GM19240 (cell line): ENCODE measurements around the gene ARHGAP15.
A peak's percentile ranks its signal among the peaks of the same experiment; 100 is the strongest.

Experiments
- DNase-seq: peaks from one replicate; pipeline ENCODE4 v3.0.0; 2011; ENCODE audit warnings: low spot score; ENCODE audit not compliant: insufficient read length

ARHGAP15 gene

DNA sequence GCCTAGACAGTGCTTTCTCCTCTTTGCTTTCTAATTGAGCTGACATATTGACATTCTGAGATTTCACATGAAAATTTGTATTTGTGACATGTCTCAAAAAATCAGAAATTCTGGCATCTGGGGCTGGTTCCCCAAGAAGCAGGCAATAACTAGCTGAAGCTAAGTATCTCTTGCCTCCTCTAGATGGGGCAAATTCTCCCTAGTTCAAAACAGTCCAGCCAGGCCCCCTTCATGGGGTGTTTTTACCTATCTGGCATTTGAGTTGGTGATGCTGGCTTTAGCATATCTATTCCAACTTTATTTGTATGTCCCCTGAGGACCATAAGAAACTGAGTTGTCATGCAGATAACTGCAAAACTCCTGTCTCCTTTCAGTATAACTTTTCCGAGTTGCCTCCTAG lies 39.9 kb downstream of the ARHGAP15 start:
- DNase-seq: no peak

DNA sequence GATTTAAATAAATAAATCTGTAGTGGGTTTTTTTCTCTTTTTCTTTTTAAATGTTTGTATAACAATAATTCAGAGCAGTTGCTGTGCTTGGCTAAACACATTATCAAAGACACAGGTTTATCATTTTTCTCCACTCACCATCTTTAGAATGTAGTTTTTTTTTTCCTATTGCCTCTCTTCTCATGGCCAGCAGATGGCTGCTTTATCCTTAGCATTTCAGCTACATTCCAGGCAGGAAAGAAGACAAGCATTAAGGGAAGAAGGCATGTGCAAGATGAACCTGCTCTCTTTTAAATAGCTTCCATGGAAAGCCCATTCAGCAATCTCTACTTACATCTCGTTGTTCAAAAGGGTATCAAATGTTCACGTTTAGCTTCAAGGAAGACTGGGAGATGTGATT lies 42.6 kb downstream of the ARHGAP15 start:
- no peak for DNase-seq

DNA sequence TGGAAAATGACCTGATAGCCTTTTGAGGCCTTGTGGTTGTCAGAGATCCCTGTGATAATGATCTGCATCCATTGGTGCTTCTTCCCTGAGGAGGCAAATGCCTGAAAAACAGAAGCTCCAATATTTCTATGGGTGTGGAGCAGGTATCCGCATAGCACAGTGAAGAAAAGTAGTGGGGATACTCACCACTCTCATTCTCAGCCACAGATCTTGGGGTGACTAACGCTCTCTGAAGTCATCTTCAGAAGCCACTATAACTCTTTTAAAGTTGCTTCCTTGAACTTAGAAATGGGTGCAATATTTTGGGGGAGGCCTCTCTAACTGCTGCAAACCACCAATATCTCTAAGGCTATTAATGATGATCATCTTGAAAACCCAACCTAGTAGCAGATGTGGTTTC lies 46.2 kb downstream of the ARHGAP15 start:
- DNase-seq: no peak

DNA sequence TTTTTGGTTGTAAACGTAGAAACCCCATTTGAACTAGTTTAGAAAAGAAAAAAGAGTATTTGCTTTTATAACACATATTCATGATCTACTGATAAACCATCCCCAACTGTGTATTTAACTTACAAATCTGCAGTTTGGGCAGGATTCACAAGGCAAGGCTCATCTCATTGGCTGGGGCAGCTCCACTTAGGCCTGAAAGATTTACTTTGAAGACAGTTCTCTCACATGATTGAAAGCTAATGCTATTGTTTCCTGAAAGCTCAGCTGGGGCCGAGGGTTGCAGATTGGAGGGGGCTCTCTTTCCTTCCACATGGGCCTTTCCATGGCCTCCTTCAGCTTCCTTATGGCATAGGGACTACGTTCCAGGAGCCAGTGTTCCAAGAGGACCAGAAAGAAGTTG lies 47.4 kb downstream of the ARHGAP15 start:
- DNase-seq: no peak

DNA sequence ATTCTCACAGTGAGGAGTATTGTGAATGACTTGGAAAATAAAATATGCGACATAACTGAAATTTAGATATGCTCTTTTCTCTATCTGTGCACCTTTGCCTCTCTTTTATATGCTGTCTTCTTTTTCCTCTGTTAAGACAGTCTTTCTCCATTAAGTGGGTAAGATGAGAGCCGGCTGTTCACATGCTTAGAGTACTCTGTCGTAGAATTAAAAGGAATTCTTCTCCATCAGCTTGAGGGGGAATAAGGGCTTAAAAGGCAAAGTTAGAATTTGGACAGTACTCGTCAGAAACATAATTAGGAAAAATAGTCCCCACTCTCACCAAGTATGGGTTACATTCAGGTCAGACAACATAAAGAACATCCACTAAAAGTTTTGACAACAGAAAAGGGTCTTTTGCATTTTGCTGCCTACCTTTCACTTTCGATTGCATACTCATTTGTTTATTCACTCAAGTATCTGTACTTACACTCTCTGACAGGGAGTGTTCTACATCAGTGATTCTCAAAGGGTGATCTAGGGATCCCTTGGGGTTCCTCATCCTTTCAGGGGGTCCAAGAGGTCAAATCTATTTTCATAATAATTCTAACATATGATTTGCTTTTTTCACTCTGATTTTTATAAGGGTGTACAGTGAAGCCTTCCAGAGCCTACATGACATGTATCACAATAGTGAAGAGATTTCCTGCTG lies 48.0 kb downstream of the ARHGAP15 start:
- DNase-seq: peak; percentile 21

DNA sequence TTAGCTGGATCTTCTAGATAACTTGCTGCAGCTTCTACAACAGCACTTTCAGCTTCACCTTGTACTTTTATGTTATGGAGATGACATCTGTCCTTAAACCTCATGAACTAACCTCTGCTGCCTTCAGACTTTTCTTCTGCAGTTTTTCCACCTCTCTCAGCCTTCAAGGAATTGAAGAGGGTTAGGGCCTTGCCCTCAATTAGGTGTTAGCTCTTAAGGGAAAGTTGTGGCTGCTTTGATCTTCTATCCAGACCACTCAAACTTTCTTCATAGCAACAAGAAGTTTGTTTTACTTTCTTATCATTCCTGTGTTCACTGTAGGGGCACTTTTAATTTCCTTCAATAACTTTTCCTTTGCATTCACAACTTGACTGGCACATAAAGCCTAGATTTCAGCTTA lies 52.3 kb downstream of the ARHGAP15 start:
- no peak for DNase-seq

DNA sequence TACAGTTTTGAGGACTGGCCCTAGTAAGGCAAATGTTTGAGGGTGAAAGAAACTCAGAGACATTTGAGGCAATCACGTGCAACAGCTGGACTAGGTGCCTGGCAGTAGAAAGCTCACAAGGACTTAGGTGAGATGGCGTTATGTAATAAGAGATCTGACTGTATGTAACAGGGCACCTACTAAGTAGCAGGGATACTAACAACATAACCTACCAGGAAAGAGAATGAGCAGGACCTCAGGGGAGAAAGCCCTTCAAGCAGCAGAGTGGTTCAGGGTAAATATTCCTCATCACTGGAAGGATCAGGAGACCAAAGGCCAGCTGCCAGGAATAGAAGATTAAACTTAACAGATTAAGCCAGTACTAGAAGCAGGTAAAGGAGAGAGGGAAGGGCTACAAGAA lies 53.4 kb downstream of the ARHGAP15 start:
- DNase-seq: no peak

DNA sequence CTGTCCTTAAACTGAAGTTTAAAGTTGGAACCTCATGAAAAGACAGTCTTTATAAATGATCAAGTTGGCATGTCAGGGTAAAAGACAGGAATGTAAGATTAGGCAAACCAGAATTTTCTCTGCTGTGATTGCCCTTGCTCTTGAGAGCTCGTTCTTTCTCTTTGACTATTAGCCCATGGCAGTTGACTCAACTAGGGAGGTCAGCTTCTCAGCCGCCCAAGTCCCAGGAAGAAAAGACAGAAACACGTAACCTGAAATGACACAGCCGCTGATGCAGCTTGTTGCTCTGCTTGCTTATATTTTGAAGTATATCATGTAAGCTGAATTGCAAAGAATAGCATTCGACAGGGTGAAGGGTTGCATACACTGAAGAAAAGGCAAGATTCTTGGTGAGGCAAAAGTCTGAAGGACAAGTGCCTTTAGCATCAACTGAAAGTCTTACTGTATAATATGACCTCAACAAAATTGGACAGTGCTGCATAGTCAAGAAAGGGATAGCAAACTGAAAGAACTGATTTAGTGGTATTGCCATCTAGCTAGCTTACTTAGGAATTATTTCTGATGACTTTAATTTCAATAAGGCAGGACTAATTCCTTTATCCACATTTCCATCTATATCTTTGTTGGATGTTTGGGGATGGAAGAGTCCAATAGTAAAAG lies 54.7 kb downstream of the ARHGAP15 start:
- peak; percentile 29 for DNase-seq

DNA sequence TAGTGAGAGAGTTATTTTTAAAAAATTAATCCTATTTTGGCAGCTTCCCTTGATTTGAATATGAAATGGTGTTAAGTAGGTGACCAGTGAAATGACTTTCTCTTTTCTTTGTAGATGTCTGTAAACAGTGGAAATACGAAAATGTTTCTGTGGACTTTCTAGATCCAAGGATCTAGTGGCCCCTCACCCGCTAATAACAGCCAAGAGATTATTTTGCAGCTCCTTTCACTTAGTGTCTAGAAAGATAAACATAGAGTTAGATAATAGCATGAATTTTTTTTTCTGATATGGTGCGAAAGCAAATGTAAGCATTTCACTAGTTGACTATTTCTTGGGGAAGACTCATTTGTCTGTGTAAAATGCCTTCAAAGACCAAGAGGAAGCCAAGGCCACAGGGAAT lies 57.7 kb downstream of the ARHGAP15 start:
- no peak for DNase-seq

DNA sequence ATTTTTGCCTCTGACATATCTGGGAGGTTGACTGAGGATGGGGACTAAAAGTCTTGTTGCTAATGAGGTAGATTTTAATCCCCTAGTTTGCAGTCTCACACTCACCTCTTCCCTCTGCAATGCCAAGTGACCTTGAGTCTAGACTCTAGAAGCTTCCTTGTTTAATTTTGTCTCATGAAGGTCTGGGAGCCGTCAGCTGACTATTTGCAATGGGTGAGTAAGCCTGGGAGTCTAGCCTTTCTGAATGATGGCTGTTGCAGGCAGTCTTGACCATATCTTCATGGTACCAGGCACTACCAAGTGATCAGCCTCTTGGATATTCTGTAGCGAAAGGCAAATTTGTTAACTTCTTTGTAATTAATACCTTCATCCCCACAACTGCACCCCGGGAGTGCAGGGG lies 61.2 kb downstream of the ARHGAP15 start:
- DNase-seq: no peak

DNA sequence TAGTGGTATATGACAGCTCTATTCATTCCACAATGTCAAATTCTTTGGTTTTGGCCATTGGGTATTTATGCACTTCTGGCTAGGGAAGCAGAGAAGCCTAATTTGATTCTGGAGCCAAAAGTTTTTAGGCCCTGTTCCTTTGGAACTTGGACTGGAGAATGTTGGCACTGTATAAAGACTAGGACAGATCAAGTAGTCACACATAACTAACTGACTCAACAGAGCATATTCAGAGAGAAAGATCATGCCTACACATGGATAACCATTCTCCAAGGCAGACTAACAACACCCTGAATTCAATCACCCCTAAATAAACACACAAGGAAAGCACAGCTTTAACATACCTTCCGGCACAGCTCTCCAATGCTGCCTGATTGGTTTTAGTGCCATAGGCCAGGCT lies 62.9 kb downstream of the ARHGAP15 start:
- no peak for DNase-seq

DNA sequence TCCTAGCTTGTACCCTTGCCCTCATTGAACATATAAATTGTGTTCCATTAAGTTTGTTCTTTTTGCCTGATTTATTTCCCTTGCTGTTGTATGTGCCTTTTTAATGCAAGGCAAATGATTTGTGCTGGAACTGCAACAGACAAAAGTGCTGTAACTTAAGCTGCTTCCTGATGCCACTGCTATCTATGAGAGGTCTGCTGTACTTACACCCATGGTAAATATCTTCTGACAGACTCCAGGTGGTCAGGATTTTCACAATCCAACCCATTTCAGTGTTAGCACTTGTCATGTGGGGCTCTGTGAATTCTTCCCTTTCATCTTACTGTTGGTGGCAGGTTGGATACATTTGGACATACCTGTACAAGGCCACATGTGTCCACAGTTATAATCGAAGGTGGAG lies 63.5 kb downstream of the ARHGAP15 start:
- DNase-seq: no peak

DNA sequence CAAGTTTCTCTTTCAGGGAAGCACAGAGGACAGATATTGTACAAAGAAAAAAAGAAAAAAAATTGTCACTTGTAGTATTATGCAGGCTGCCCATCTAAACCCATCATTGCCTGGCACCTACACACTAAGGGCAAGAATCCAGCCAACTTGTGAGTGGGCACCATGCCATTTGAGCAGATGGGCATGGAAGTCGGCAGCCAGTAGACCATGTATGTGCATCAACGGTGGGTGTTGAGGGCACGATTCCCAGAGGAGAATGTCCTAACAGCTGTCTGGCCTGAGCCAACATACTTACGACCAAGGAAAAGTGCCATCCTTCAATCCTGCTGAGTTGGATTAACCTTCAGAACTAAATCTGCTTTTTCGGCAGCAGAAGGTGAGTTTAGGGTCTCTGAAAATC lies 63.9 kb downstream of the ARHGAP15 start:
- DNase-seq: no peak

DNA sequence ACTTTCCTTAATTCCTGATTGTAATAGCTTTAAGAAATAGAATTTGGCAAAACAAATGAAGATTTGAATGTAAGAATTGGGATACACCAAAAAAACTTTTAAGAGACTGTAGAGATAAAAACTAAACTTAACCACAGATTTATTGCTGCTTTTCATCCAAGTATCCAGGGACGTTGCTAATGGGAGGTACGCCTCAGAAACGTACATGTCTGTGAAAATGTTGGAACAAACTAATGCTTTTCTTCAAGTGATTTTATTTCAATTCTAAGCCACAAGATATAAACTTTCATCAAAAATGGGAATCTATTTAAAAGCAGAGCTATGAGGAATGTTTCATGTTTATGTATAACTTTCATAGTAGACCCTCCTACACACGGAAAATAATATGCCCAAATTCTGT lies 66.3 kb downstream of the ARHGAP15 start:
- DNase-seq: no peak

DNA sequence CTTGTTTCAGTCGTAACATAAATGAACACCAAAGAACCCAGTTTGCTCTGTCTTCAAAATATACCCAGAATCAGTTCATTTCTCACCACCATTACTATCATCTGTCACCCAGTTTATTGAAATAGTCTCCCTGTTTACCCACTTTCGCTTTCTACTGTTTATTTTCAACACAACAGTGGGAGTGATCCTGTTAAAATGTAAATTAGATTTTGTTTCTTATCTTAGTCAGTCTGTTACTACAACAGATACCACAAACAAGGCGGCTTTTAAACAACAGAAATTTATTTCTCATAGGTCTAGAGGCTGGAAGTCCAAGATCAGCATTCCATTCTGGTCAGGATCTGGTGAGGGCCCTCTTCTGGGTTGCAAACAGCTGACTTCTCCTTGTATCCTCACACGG lies 74.8 kb downstream of the ARHGAP15 start:
- DNase-seq: no peak

DNA sequence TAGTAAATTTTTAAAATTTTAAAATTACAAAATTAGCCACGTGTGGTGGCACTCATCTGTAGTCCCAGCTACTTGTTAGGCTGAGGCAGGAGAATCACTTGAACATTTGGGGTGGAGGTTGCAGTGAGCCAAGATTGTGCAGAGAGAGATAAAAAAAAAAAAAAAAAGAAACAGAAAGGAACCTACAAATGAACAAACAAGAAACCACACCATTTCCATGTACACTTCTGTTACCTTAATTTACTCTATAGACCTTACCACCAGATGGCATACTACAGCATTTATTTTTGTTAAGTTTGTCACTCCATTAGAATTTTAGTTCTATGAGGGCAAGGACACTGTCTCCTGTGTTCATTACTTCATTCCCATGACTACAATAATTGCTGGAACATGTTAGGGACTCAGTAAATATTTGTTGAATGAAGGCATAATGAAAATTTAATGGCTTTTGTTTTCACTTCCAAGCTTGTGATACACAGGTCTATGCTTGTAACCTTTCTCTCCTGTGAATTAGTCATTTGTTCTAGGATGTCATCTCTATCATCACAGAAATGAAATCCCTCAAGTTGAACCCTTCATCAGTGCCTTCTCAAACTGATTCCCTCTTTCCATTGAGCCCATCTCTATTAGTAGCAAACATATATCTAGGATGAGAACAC lies 76.0 kb downstream of the ARHGAP15 start:
- no peak for DNase-seq

DNA sequence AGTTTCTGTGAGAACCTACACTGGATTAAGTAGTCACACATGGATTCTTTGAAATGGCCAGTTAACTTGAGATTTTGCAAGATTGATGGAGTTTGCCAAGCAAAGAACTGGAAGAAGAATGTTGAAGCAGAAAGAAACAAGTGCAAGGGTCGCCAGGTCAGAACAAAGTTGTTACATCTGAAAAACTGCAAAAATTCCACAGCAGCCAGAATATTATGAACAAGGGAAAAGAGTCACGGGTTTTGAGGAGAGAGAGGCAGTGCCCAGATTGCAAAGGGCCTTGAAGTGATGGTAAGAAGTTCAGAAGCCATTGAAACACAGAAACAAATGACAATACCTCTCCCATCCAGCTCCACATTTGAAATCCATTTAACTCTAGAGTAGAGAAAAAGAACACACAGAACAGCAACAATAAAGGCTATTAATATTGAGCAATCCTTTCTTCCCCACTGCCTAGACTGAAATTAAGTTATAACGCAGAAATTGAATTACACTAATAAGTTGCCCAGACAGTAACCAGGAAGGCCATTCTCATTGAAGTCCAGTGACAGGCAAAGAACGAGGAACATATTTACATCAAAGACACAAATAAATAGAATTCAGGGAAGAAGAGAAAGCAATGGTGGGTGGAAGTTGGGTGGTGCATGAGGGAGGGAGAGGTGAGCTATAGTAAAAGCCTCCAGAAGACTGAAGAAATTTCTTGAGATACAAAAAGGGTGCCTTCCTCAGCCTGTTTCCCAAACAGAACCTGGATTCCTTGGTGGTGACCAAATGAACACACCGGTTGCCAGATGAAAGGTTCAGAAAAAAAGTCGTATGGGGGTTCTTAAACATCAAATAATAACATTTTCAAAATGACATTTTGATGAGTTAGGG lies 80.6 kb downstream of the ARHGAP15 start:
- no peak for DNase-seq

DNA sequence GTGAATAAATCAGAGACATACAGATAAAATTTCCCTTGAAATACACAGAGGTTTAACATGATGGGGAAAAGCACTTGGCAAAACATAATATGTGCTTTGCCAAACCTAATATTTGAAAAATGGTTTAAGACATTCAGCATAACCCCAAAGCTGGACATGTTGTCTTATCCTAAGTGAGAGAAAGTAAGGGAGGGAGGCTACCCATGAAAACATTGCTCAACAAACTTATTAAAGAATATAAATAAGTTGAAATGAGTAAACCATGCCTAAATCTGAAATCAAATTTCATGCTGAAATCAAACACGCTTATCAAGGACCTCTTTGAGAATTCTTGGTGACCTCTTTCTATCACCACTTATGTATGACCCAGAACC lies 81.2 kb downstream of the ARHGAP15 start:
- no peak for DNase-seq

DNA sequence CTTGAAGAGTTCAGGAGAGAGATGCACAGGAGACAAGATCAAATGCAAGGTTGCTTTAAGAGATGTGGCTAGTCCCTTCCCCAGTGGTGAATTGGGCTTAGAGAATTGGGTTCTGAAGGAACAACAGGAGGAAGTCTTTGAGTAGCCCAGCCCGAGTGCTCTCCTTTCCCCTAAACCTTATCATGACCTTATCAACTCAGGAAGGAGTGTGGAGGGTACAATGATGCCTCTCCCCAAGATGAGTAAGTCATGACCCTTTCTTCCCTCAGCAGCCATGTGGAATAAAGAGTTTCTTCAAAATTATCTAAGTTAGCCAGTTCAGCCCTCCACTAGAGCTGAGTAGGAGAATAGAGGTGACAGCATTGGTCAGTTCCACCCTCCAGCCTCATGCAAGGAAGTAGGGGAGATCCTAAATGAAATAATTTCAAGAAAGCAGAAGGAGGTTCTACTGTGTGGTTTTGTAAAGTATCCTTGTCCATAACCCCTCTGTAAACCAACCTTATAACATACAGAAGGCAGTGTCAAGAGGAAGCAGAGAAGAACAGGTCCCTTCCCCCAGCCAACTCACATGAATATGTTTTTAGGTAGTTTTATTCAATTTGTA lies 88.4 kb downstream of the ARHGAP15 start:
- DNase-seq: no peak

DNA sequence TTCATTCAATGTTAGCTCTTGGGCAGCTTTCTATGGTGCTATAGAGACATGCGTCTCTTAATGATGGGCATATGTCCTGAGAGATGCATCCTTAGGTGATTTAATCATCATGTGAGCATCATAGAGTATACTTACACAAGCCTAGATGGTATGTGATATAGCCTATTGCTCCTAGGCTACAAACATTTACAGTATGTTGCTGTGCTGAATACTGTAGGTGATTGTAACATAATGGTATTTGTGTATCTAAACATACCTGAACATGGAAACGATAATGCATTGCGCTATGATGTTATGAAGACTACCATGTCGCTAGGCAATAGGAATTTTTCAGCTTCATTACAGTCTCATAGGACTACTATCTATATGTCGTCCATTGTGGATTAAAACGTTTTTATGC lies 89.4 kb downstream of the ARHGAP15 start:
- DNase-seq: no peak

DNA sequence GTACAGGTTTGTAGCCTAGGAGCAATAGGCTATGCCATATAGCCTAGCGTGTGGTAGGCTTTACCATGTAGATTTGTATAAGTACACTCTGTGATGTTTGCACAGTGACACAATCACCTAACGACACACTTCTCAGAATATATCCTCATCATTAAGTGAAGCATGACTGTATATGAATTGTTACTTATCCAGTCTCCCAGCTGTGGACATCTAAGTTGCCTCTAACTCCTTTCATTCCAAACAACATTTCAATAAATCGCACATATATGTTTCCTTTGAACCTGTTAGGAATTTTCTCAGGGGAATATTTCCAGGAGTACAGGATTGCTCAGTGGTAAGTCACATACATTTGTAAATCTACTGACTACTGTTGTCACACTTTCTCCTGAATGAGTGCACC lies 90.0 kb downstream of the ARHGAP15 start:
- no peak for DNase-seq

DNA sequence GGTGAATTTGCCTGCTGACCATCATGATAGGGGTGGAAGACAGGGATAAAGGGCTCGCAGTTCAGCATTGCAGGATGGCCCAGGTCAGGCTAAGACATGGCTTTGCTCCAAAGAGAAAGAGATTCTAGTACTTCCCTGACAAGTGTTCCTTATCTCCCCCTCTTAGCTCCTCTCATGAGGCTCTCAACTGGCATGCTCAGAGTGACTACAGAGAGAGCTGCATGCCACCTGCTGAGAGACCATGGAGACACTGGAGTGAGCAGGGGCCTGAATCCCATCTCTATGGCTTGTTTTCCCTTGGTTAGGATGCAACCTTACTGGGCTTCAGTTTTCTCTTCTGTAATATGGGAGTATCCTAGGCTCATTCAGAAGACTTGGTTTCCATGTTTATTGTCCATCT lies 94.3 kb downstream of the ARHGAP15 start:
- no peak for DNase-seq
